Measurements from ENCODE around the gene SLC25A19.
"Not testable (repeated sequence)": the region's sequence is repeated elsewhere in the genome, so short reads cannot be mapped to it uniquely, and the experiment has no call there.

The SLC25A19 gene

DNA sequence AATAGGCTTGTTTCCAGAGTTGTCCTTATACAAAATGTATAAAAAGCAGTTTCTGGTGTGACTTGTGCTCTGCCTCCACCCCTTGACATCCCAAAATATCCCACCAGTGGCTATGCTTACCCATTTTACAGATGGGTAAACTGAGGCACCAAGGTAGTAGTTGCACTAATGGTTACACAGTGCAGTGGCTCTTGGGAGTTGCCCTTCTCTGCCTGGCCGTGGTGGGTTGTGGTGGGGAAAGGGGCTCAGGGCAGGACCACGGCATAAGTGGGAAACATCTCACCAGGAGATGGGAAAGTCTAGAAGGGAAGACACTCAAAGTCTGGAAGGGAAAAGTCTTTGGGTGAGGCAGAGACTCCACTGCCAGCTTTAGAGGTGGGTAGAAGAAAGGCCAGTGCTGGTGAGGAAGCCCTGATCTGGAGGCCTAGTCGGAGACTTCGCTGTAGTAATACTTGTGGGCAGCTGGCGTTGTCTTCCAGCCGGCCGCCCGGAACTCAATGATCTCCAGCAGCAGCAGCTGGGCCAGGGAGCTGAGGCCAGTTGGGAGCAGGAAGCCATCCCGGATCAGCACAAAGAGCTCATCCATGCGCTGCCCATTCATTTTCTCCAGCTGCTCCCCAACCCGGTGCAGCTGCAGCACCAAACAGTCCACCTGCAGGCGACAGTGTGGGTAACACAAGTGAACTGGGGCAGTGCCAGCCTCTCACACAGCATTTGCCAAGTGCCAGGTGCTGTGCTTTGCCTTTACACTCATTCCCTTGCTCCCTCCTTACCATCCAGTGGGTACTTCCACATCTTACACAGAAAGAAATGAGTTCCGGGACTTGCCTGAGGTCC is 22.7 kb downstream of the SLC25A19 start:
- no peak for DNase-seq

DNA sequence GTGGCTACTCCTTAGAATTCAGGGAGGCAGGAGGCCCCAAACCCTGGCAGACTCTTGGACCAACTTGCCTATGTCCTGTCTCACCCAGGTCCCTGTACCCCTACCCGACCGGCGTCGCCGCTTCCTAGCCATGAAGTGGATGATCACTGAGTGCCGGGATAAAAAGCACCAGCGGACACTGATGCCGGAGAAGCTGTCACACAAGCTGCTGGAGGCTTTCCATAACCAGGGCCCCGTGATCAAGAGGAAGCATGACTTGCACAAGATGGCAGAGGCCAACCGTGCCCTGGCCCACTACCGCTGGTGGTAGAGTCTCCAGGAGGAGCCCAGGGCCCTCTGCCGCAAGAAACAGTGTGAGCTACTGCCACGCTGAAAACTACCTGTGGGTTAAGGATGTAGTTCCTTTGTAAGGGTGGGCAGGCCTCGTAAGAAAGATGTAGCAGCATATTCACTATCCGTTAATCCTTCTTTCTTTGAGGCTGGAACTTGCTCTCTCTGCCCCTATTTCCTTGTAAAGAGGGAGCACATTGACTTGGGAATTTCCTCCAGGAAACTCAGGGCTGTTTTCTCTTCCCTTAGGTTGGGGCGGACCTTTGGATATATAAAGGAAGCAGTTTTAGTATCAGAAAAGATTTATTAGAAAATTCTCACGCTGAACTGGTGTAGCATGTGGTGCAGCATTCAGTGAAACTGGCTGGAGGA is 23.5 kb downstream of the SLC25A19 start:
- DNase-seq = no peak

DNA sequence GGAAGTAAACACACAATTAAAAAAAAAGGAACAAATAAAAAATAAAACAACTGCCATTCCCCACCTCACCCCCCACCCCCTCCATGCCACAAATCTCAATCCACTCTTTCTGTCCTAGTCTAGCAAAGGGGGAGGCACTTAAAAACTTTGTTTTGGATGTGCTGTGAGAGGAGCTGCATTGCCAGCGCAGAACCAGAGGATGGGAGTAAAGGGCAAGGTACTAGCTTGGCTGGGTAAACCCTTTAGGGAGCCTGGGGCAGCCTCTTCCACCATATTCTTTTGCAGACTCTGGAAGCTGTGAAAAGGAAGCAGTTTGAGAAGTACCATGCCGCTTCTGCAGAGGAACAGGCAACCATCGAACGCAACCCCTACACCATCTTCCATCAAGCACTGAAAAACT is 26.2 kb downstream of the SLC25A19 start:
- DNase-seq = no peak

DNA sequence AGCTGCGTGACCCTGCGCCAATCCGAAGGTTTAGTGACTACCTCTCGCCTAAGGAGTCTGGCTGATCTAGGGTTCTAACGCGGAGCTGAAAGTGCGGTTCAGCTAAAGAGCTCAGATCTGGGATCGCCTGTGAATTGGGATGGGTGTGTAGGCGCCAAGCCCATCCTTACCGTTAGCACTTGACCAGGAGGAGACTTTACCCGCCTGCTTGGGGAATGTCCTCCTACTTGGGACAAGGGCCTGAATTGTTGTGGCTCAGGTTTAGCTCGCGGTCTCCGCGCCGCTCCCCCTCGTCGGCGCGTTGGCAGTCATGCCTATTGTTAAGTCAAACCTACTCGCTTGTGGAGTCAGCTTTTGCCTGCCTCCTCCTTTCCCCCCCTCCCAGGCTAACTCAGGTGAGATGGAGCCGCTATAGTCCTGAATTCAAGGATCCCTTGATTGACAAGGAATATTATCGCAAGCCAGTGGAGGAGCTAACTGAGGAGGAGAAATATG is 27.1 kb downstream of the SLC25A19 start:
- DNase-seq = no peak

DNA sequence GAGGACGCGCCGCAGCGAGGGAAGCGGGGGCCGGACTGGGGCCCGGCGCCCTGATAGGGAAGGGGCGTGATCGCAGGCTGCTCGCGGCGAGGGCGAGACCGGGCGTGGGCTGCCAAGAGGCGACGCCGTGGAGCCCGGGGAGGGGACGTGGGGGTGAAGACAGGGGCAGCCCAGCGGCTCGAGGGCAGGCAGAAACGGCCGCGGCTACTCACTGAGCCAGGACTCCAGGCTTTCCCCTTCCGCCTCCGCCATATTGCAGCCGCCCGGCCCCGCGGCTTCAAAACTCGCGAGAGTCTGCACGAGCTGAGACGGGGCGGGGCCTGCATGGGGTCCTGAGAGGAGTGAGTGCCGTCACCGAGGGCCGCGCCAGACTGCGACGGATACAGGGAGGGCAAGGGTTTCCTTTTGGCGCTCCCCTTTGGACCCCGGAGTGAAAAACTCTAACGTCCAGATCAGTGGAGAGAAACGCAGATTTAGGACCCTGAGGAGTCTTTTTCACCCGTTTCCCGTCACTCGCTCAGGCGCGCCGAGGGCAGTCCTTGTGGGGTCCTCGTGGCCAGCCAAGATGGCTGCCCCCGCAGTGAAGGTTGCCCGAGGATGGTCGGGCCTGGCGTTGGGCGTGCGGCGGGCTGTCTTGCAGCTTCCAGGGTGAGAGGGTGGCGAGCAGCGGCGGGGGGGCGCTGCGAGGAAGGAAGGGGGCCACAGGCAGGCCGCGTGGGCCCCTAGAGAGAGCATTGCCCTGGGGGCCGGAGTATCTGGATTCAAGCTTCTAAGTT is 27.7 kb downstream of the SLC25A19 start, which contains the start of the genes GGA3 and MRPS7:
TSS of gene GGA3 (minus strand) at position 271 of the 776 bp plus-strand sequence. CDS start at position 252, 19 bp downstream.
TSS of gene MRPS7 (plus strand) at position 544 of the 776 bp plus-strand sequence. CDS start at position 566, 22 bp downstream.
- peak; percentile 95 for DNase-seq

DNA sequence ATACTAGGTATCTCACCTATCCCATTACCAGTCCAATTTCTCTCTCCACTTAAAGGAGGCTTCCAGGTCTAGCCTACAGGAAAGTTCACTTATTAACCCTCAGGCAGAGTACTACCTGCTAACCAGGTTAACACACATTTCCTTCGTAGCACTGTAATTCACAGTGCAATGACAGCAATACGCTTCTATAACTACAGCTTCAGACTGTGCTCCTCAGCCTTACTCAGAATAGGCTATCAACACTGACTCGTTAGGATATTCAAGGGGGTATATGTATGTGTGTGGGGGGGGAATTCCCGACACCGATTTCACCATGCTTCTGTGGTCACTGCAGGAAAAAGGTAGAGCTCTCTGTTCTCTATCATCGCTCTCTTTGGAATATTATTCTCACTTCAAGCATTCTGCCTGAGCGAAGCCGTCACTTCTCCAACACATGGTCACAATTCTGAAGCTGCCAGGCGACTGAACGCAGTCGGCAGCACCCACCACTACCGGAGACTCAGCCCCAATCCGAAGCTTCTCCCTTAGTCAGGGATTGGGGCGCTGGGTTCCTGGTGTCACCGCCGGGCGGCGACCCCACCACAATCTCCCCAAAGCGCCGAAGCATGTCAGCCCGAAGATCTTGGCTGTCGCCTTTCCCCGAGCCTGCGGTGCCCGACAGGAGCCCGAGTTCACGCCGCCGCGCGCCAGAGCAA is 28.4 kb downstream of the SLC25A19 start:
- DNase-seq = peak; percentile 48

DNA sequence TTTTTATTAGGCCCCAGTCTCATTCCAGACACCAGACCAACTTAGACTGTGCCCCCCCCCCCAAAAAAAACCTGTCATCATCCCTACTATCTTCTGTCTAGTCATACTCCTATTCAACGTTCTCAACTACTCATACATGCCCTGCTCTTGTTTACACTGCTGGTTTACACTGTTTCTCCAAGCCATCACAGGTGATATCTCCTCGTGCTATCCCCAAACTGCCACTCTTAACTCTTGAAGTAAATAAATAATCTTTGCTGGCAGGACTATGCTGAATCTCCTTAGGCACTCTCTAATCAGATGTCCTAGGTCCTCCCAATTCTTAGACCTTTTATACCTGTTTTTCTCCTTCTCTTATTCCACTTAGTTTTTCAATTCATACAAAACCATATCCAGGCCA is 32.0 kb downstream of the SLC25A19 start:
- not testable (repeated sequence) for DNase-seq

DNA sequence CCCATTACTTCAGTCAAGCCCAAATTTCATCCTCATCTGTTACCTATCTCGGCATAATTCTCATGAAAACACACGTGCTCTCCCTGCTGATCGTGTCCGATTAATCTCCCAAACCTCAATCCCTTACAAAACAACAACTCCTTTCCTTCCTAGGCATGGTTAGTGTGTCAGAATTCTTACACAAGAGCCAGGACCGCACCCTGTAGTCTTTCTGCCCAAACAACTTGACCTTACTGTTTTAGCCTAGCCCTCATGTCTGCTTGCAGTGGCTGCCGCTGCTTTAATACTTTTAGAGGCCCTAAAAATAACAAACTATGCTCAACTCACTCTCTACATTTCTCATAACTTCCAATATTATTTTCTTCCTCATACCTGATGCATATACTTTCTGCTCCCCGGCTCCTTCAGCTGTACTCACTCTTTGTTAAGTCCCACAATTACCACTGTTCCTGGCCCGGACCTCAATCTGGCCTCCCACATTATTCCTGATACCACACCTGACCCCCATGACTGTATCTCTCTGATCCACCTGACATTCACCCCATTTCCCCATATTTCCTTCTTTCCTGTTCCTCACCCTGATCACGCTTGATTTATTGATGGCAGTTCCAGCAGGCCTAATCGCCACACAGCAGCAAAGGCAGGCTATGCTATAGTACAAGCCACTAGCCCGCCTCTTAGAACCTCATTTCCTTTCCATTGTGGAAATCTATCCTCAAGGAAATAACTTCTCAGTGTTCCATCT is 33.1 kb downstream of the SLC25A19 start:
- DNase-seq = not testable (repeated sequence)

DNA sequence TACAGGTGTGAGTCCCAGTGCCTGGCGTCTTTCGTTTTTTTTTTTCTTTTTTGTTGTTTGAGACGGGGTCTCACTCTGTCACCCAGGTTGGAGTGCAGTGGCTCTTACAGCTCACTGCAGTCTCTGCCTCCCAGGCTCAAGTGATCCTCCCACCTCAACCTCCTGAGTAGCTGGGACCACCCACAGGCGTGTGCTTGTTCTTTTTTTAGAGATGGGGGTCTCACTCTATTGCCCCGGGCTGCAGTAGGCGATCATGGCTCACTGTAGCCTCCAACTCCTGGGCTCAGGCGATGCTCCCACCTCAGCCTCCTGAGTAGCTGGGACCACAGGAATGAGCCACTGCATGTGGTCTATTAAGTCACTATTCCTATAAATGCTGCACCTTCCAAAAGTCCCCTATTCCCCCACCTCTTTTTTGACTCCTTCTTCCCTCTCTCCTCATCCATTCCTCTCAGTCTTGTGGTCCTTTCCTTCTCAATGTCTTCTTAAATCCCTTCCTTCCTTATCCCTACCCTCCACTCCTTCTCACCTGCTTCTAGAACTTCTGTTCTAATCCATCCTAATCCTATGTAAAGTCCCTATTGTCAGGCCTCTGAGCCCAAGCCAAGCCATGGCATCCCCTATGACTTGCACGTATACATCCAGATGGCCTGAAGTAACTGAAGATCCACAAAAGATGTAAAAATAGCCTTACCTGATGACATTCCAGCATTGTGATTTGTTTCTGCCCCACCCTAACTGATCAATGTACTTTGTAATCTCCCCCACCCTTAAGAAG is 37.0 kb downstream of the SLC25A19 start:
- no peak for DNase-seq

DNA sequence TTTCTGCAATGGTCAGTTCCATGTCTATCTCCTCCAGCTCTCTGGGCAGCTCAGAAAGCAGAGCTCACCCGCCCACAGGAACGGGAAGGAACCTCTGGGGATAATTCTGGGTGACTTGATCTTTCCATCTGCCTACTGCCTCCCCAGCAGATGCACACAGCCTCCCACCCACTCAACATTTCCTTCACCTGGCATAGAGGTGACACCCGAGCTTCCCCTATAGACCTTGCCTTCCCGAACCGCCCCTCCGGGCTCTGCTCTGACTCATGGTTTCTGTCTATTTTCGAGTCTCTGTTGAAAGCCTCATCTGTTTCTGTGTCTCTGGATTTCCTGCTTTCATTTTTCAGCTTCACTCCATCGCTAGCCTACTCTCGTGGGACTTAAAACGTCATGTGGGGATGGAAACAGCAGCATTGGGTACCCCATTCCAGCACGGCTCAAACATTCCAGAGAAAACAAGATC is 39.2 kb downstream of the SLC25A19 start:
- DNase-seq = peak; percentile 78

DNA sequence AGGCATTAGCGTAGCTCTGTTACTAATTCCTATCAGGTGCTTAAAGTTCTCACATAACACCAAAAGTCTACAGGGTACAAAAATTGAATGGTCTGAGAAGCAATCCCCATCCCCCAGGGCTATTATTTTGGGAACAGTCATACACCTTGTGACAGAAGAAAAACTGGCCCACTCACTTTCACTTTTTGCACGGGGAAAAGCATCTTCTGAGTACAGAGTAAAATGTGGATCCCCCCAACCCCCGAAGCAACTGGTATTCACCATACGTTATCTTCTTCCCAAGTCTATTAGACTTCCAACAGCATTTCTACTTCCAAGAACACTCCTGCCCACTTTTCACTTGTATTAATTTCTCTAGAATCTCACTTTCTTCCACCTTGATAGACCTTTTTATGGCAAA is 39.7 kb downstream of the SLC25A19 start:
- DNase-seq = no peak

DNA sequence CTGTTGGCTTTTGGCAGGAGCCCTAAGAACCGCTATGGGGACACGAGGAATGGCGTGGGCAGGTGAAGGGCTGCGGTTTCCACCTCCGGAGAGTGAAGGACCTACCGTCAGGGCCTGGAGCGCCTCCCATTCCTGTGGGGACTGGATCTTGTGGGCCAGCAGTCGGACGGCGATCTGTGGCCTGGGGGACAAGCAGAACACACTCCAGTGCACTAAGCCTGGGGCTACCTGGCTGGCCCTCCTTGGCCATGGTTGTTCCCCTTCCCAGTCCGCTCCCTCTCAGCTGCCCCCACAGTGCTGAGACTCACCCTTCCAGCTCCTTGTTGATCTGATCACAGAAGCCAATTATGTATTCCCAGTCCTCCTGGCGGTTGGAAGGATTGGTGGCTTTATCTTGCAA is 42.8 kb downstream of the SLC25A19 start:
- no peak for DNase-seq

DNA sequence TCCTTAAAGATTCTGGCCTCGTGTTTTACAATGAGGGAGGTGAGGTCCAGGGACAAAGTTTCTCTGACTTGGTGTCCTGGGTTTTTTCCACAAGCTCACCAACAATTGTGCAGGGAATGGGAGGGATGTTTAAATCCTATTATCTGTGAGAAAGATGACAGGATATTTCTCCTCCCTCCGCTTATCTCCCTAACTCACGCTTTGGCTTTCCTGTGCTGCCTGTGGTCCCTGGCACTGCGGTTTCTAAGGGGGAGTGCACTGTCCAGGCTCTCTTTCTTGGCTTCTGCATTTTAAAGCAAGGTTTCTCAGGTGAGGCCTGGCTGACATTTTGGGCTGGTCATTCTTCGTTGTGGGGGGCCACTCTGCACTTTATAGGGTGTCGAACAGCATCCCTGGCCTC is 44.2 kb downstream of the SLC25A19 start:
- DNase-seq = no peak

DNA sequence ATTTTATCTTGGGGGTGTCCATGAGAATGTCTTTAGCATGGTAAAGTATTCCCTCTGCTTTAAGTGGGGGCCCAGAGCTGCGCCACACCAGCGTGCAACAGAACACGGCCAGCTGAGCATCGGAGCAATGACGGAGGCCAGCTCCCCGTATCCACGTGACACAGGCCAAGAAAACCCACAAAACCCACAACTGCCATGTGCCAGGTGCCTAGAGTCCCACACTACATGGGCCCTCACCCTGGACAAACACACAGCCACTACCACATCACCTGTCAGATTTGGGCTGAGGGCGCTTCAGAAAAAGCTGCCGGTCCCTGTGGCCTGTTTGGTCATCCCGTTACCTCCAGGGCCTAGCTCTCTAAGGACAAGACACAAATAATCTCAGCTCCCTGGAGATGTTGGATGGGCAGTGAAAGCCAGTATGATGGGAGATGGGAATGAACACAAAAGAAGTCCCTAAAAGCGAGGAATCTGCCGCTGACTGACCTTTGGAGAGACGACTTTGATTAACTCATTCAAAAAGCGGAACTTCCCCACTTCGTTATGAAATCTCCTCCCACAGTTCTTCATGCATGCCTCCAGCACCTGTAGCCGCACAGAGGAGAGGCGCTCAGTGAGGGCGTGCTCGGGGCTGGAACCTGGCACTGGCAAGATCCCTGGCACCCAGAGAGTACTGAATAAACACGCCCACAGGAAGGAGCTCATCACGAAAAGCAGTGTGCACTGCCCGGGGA is 44.9 kb downstream of the SLC25A19 start:
- DNase-seq = no peak

DNA sequence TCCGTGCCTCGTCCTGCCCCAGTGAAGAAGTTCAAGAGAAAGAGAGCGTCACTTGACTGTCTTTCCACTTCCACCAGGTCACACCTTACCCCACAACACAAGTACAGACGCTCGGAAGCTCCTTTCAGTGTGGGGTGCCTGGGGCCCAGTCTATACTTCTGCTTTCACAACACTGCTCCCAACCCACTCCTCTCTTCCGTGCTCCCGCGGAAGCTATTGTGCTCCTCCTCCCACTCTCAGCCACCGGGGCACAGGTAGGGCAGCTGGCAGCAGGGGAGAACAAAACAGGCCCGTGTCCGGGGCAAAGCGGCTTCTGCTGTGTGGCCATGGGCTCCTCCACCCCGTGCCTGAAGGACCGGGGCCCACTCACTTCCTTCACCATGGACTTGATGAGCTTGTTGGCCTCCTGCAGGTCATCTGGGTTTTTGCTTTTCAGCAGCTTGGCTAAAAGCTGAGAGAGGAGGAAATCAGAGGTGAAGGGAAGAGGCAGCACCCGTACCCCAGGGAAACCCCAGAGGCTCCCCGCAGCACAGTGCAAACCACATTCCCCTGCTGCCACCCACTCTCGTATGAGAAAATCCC is 46.7 kb downstream of the SLC25A19 start:
- no peak for DNase-seq

DNA sequence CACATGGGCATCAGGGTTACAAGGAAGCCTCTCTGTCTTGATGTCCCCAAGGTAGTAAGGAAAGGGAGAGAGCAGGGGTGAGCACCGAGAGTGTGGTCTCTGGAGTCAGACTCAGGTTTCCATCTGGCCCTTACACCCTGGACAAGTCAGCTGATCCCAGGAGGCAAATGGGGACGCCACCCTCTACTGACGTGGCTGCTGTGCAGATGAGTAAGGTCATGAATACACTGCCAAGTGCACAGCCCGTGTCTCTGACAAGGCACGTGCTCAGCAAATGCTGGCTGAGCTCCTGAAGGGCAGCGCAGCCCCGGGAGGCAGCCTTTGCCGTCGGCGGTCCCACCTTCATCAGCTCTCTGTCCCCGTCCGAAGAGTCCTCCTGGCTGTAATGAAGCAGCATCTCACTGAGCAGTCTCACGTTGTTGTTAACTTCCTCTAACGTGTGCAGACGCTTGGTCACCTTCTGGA is 47.2 kb downstream of the SLC25A19 start:
- no peak for DNase-seq

DNA sequence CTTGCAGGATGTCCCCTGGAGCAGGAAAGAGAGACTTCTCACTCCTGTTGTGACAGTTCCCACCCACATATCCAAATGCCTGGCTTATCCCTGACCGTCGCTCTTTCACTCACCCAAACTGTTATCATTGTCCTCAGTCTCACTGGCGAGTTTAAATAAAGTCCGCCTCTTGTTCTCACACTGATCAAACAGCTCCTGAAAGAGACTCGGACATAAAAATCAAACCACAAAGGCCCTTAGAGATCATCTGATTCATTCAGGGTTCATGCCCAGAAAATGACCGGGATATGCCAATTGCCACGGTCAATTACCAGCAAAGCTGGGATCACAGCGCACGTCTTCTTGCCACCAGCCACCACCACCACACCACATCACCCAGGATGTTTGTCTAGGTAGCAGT is 47.7 kb downstream of the SLC25A19 start:
- DNase-seq = no peak

DNA sequence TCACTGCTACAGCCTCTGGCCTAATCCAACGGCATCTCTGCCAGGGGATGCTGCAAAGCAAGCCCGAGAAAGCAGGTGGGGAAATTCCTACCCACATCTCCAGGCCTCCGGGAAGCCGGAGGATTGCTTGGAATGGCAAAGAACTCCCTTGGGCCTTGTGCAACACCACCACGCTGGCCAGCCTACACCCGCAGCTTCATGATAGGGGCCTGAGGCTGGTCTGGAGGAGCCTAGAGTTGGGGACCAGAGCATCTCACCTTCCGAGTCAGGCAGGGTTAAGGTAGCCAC is 48.1 kb downstream of the SLC25A19 start:
- no peak for DNase-seq

DNA sequence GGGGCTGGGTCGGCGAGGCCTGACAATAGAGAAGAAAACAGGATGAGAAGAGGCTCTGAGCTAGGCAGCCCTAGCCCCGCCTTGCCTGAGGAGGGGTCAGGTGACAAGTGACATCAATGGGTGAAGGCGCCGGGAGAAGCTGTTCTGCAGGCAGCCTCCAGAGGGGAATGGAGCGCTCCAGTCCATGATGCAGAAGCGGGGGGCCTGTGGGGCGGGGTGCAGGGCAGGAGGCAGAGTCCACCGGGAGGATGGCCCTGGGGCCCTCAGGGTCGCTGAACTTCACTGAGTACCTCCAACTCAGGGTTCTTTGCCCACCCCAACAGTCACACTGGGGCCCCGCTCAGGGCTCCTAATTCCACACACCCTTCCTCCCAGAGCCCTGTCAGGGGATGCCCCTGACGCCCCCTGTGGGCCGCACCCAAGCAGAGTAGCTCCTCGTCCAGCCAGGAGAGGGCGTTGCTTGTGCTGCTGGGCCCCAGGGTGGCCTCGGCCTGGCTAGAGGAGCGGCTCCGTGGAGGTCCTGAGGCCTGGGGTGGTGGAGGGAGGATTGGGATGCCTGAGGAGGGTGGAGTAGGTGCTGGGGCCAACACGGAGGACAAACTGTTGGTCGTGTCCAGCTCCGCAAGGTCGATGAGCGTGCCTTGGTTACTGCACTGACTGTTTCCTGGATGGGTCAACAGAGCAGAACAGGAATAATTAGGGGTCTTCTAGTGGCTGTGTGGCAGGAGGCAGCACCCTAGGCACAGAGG is 48.7 kb downstream of the SLC25A19 start:
- DNase-seq = peak; percentile 51
